Spleen (tissue), 7 donors: ENCODE measurements around the gene HIPK2.

Experiments used
- CTCF ChIP-seq, 11 experiments: fragments of 200-600 bp in 7 of 11; fragments of 450-650 bp in 4 of 11; sonication (generic) in 4 of 11; IDR thresholded peaks in 8 of 11; conservative IDR thresholded peaks in 3 of 11; 1 replicate in 7 of 11; 2 replicates in 4 of 11; pipeline versions ENCODE4 v1.4.0 to v1.8.0; 2016 to 2021; ENCODE audit warnings: antibody characterized with exemption in 11 of 11, inconsistent platforms in 4 of 11, mild to moderate bottlenecking in 1 of 11
- POLR2A ChIP-seq, 3 donors: fragments of 450-650 bp; IDR thresholded peaks; one replicate each; pipeline ENCODE4 v1.5.1; 2017; ENCODE audit warnings: antibody characterized with exemption in 3 of 3, mild to moderate bottlenecking in 1 of 3
- POLR2AphosphoS5 ChIP-seq, 3 donors: sonication (generic); formaldehyde crosslinking; IDR thresholded peaks; one replicate each; pipeline ENCODE4 v1.5.1; 2017; ENCODE audit warnings: antibody characterized with exemption in 3 of 3
- donor health status: DM: no; HTN: no; CAD: no; lungs with moderate emphysema.
- donor health status: DM: no; HTN: no; CAD: no.
- donor health status: DM: no; HTN: no; CAD: no.

GRCh38 chr7:139659922-139660316 lies 117.9 kb downstream of the HIPK2 start:
- TF ChIP-seq CTCF (IDR thresholded peaks at IDR 0.05 in 8 of 11, conservative IDR thresholded peaks at IDR 0.05 in 3 of 11) (no peak), POLR2AphosphoS5 (IDR thresholded peaks at IDR 0.05) (no peak), POLR2A (IDR thresholded peaks at IDR 0.05) (no peak)
